Stomach smooth muscle (tissue), 2 donors: ENCODE measurements around the gene RGS19.
A peak's percentile ranks its signal among the peaks of the same experiment; 100 is the strongest.

Experiments
- H3K27ac ChIP-seq: one replicate; pipeline ENCODE4 v1.7.0; 2013; ENCODE audit warnings: mild to moderate bottlenecking, low read length, inconsistent platforms
- H3K27me3 ChIP-seq, 2 donors: one replicate each; pipeline ENCODE4 v1.7.0; 2013; ENCODE audit warnings: low read length in 2 of 2; ENCODE audit not compliant: insufficient read depth in 2 of 2, control insufficient read depth in 1 of 2
- H3K36me3 ChIP-seq, 2 donors: one replicate each; pipeline ENCODE4 v1.7.0; 2013; ENCODE audit warnings: low read length in 2 of 2; ENCODE audit not compliant: control insufficient read depth in 2 of 2, insufficient read depth in 2 of 2
- H3K4me1 ChIP-seq: one replicate; pipeline ENCODE4 v1.7.0; 2013; ENCODE audit warnings: low read length; ENCODE audit not compliant: control insufficient read depth, insufficient read depth
- H3K4me3 ChIP-seq, 2 donors: one replicate each; pipeline ENCODE4 v1.7.0; 2013; ENCODE audit warnings: low read length in 2 of 2
- H3K9ac ChIP-seq, 2 donors: one replicate each; pipeline ENCODE4 v1.7.0; 2013; ENCODE audit warnings: low read length in 2 of 2, mild to moderate bottlenecking in 1 of 2
- H3K9me3 ChIP-seq, 2 donors: one replicate each; pipeline ENCODE4 v1.7.0; 2013; ENCODE audit warnings: low read length in 2 of 2; ENCODE audit not compliant: control insufficient read depth in 2 of 2
- donor health status: healthy.
- donor health status: Pancreatic carcinoma.

Gene RGS19

DNA sequence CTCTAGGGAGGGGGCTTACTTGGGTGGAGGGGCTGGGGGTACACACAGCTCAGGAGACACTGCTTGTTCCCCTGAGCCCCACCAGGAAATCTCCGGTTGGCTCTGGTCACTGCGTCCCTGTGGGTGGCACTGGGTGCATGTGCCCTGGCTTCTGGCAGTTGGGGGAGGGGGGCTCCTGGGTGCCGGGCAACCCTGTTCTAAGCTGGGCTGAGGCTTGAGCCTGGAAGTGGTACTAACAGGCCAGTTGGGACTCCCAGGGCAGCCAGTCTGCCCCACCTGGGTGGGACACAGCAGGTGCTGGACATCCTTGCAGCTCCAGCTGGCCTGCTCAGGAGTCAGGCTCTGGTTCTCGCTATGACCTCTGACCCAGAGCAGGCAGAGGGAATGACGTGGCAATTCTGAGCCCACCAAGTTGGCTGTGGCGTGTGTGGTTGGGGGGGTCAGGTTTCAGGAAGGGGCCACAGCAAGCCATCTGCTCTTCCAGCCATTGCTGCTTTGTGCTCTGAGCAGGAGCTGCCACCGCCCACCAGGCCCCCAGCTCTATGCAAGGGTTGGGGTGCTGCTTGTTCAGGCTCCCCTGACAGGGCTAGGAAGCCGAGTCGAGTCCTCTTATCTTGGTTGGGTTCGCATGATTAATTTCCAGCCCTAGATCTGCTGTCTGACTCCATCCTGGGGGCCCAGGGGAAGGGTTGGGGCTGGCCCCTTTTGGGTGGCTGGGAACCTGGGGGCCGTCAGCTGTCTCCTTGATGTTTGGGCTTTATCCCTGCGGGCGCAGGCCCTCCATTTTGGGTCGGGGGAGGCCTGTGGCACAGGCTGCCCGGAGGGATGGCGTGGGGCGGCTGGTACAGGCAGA is 42.7 kb downstream of the RGS19 start:
- peaks cover 31 to 49% of the 10 kb centered on the region in 2 donors for H3K27me3 ChIP-seq
- H3K36me3 ChIP-seq: peaks cover 21 to 26% of the 10 kb centered on the region in 2 donors
- H3K4me1 ChIP-seq: peaks cover 26% of the 10 kb centered on the region
- no peak overlapping the region for H3K27ac ChIP-seq
- H3K9me3 ChIP-seq: no peaks in the 10 kb centered on the region
- H3K4me3 ChIP-seq: no peak overlapping the region
- H3K9ac ChIP-seq: no peak overlapping the region

DNA sequence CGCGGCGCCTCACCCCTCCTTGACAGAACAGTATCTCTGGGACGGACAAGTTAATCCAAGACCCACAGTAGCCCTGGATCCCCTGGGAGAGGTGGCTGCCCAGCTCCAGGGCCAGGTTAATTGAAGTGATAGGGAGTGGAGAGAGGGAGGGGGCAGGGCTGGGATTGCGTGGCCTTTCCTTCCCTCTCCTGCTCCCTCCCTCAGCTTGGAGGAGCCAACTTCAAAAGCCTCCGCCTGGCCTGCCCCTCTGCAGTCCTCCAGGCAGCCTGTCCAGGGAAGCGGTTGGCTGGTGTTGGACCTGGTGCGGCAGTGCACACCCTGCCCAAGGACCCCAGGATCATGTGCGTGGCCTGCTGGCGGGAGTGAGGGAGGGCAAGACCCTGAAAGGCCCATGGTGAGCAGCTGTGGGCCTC is 43.4 kb downstream of the RGS19 start, which contains the start of gene C20orf204:
TSS of gene C20orf204 (plus strand) at position 250 of the 413 bp plus-strand sequence. CDS start at position 392, 142 bp downstream.
- Histone ChIP-seq H3K4me3 (no peak within 1 kb of the TSS), H3K27ac (no peak within 1 kb of the TSS), H3K27me3 (peaks cover 25 to 43% of the 10 kb centered on the region in 2 donors), H3K36me3 (peaks cover 23 to 26% of the 10 kb centered on the region in 2 donors), H3K9ac (no peak within 1 kb of the TSS), H3K9me3 (no peaks in the 10 kb centered on the region), H3K4me1 (peaks cover 25% of the 10 kb centered on the region)

DNA sequence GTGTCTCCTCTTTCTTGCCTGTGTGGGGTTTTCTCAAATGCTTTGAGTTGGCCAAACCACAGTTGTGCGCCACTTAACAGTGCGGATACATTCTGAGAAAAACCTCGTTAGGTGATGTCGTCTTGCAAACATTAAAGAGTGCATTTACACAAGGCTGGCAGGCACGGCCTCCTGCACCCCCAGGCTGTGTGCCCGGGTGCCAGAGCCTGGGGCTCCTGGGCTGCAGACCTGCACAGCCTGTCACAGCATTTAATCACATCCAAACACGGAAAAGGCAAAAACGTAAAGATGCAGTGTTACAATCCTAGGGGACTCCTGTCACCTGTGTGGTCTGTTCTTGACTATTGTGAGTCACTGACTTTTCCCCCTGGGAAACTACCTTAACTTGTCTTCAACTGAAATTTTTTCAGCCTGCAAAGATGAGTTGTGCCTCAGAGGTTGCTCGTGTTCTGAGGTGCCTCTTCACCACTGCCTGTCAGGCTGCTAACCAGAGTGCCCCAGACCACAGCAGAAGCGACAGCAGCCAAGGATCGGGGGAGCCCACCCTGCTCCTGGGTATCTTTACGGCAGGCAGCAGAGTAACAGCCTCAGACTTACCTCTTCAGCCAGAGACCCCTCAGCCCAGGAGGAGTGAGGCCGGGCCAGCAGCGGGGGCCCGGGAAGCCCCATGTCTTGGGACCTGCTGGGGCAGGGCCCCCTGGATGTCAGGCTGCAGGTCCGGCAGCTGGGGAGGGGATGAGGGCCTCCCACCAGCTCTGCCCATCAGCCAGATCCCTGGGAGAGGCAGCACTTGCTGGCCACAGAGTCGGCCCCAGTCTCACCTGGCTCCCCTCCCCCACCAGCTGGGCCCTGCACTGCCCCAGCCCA is 44.0 kb downstream of the RGS19 start:
- Histone ChIP-seq H3K4me3 (no peak overlapping the region), H3K36me3 (peaks cover 29 to 33% of the 10 kb centered on the region in 2 donors), H3K9me3 (no peaks in the 10 kb centered on the region), H3K27me3 (peaks cover 19 to 36% of the 10 kb centered on the region in 2 donors), H3K4me1 (peaks cover 23% of the 10 kb centered on the region), H3K9ac (no peak overlapping the region), H3K27ac (no peak overlapping the region)

DNA sequence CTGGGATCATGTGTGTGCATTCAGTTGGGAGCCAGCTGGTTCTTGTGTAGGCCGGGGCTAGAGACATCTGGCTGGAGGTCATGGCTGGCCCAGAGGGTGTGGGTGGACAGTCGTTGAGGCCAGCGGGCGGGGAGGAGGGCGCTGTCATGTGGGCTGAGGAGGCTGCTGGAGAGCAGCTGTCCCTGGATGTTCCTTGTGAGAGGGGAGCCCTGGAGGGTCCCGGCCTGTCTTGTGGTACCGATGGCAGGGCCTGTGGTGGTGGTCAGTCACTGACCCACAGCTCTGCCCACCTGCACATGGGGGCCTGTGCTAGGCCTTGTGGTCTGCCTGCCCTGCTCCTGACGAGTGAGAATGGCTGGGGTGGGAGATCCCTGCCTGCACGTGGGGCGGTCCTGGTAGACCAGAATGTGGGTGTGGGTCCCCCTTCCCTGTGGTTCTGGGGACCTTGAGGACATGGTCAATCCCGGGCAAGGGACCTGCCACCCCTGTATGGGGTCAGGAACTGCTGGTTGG is 45.3 kb downstream of the RGS19 start:
- H3K4me3 ChIP-seq: no peak overlapping the region
- H3K4me1 ChIP-seq: peaks cover 17% of the 10 kb centered on the region
- no peaks in the 10 kb centered on the region for H3K9me3 ChIP-seq
- peaks cover 41 to 45% of the 10 kb centered on the region in 2 donors for H3K36me3 ChIP-seq
- H3K27me3 ChIP-seq: peaks cover 8 to 24% of the 10 kb centered on the region in 2 donors
- no peak overlapping the region for H3K27ac ChIP-seq
- no peak overlapping the region for H3K9ac ChIP-seq

DNA sequence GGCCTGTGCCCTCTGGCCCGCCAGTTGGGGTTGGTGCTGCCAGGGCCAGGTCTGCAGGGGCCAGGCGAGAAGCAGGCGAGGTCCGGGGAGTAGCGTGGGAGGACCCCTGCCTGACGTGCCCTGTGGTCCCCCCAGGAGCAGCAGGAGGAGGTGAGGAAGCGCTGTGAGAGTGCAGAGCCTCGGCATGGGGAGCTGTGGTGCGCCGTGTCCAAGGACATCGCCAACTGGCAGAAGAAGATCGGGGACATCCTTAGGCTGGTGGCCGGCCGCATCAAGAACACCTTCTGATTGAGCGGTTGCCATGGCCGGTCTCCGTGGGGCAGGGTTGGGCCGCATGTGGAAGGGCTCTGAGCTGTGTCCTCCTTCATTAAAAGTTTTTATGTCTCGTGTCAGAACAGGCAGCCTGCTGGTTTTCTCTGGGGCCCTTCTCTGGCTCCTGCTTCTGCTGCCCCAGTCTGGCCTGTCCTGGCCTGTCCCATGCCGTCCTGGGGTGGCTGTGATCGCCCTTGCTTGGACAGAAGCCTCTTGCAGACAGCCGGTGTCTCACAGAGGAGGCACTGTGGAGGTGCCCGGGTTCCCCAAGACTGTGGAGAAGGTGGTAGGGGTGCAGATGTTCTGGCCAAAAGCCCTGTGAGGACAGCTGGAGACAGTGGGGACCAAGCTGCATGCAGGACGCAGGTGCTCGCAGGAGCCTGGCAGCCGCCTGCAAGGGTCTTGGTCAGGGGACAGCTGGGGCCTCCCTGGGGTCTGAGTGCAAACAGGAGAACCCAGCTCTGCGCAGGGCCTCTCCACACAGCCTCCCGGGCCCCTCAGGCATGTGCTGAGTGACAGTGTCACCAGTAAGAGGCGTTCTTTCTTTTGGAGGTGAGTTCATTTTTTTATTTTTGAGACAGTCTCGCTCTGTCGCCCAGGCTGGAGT is 46.4 kb downstream of the RGS19 start:
- Histone ChIP-seq H3K4me3 (no peak overlapping the region), H3K27ac (no peak overlapping the region), H3K9ac (no peak overlapping the region), H3K4me1 (peaks cover 16% of the 10 kb centered on the region), H3K27me3 (peaks cover 8 to 15% of the 10 kb centered on the region in 2 donors), H3K9me3 (no peaks in the 10 kb centered on the region), H3K36me3 (peaks cover 43 to 46% of the 10 kb centered on the region in 2 donors)

DNA sequence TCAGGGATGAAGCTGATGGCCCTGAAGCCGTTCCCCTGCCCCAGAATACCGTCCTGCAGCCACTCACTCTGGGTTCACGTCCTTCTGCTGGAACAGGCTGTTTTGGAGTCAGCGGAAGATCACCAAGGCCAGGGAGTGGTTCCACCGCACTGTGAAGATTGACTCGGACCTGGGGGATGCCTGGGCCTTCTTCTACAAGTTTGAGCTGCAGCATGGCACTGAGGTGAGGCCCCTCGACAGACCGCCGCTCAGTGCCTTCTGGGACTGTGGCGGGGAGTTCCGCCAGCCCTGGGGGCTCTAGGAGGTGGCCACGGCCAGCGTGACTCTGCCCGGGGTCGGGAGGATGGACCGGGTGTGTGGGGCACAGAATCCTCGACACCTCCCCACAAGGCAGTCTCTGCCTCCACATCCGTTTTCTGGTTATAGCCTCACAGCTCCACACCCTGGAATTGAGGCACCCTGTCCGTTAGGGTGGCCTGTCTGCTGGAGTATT is 47.5 kb downstream of the RGS19 start:
- H3K27ac ChIP-seq: no peak overlapping the region
- peaks cover 3 to 4% of the 10 kb centered on the region in 2 donors for H3K27me3 ChIP-seq
- no peaks in the 10 kb centered on the region for H3K9me3 ChIP-seq
- no peak overlapping the region for H3K9ac ChIP-seq
- H3K4me3 ChIP-seq: no peak overlapping the region
- peaks cover 50 to 57% of the 10 kb centered on the region in 2 donors for H3K36me3 ChIP-seq
- peaks cover 23% of the 10 kb centered on the region for H3K4me1 ChIP-seq

DNA sequence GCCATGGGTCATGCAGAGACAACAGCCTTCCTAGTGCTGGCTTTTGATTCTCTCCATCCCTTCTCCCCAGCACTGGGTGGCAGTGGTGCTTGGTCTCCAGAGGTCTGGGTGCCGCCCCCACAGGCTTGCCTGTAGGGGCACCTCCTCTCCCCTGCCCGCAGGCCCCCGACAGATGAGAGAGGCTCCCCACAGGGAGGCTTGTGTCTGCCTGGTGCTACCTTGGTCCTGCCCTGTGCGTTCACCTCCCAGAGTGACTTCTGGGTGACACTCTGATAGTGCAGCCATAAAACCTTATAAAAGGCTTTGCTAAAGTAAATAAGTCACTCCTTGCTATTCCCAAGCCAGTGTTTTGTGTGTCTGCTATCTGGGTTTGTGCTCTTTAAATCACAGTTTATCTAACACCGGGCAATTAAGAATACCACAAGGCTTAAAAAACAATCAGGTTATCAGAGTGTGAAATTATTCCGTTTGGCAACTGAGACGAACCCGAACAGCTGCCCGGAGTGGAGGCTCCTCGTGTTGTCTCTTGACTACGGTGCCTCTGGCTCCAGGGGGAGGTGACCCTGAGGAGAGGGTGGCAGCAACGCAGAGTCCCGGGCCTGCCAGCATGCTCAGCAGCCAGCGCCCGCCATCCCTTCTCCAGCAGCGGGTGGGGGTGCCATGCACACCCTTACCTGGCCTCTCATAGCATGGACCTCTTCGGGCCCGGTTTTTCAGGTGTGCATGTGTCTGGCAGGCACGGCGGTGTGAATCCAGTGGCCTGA is 48.8 kb downstream of the RGS19 start:
- Histone ChIP-seq H3K4me3 (no peak overlapping the region), H3K36me3 (peaks cover 57 to 62% of the 10 kb centered on the region in 2 donors), H3K27ac (no peak overlapping the region), H3K27me3 (no peaks in the 10 kb centered on the region), H3K9ac (no peak overlapping the region), H3K4me1 (peaks cover 18% of the 10 kb centered on the region), H3K9me3 (no peaks in the 10 kb centered on the region)

DNA sequence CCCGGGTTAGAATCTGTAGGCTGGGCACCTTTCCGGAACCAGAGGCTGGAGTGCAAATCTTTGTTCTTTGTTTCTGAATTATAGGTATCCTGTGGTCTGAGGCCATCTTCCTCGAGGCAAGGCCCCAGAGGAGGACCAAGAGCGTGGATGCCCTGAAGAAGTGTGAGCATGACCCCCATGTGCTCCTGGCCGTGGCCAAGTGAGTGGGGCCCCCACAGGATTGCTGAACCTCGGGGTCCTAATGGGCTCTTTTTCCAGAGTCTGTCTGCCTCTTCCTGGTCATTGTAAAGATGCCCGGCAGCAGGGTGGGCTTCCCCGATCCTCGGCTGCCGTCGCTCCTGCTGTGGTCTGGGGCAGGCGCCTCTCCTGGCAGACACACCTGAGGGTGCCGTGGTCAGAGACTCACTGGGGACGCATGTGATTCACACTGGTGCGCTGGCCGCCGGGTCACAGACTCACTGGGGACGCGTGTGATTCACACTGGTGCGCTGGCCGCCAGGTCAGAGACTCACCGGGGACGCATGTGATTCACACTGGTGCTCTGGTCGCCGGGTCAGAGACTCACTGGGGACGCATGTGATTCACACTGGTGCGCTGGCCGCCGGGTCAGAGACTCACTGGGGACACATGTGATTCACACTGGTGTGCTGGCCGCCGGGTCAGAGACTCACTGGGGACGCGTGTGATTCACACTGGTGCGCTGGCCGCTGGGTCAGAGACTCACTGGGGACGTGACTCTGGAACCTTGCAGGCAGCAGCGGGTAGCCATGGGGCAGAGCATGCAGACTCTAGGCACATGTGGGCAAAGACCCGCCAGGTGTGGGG is 49.8 kb downstream of the RGS19 start:
- H3K4me1 ChIP-seq: peaks cover 18% of the 10 kb centered on the region
- H3K27me3 ChIP-seq: no peaks in the 10 kb centered on the region
- H3K9ac ChIP-seq: no peak overlapping the region
- peak overlapping the region; percentile 80 for H3K27ac ChIP-seq
- no peaks in the 10 kb centered on the region for H3K9me3 ChIP-seq
- peaks cover 66 to 70% of the 10 kb centered on the region in 2 donors for H3K36me3 ChIP-seq
- H3K4me3 ChIP-seq: no peak overlapping the region
